22Rv1 (cell line): ENCODE results near the gene CAMTA1.

Experiments used
- CTCF ChIP-seq: fragments of 450-650 bp; IDR thresholded peaks from 2 replicates; pipeline ENCODE4 v1.5.1; 2017; ENCODE audit warnings: mild to moderate bottlenecking
- ZFX ChIP-seq: fragments of 450-650 bp; IDR thresholded peaks from 2 replicates; pipeline ENCODE4 v1.6.1; 2017; ENCODE audit warnings: antibody characterized with exemption, borderline replicate concordance

GRCh38 chr1:6779089-6779805, 6.0 kb upstream of the CAMTA1 start:
- TF ChIP-seq CTCF (no peak), ZFX (no peak)
